ENCODE results near the gene FNDC8.
"Not testable (repeated sequence)": the region's sequence is repeated elsewhere in the genome, so short reads cannot be mapped to it uniquely, and the experiment has no call there.

The FNDC8 gene

DNA sequence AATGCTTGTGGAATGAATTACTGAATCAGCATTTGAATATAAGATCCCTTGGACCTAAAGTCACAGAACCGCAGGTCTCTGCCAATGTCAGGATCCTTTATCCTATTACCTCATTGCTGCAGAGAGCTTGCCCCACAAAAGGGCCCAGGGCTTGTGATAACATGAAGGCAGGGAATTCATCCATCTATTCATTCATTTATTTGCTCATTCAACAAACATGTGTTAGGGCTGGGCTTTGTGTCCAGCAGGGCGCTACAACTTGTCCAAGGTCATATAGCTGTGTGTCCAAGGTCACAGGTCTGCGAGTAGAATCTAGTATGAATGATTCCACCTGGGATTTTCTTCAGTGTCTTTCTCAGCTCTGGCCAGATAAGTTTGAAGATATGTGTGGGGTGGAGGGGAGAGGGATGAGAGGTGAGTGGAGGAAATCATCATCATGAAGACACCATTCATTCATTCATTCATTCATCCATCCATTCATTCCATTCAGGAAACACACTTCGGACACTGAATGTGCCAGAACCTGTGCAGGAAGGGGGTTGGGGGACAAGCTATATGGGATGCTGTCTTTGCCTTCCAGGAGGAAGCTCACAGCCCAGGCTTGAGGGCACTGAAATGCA lies 24.9 kb downstream of the FNDC8 start:
- DNase-seq, result no peak

DNA sequence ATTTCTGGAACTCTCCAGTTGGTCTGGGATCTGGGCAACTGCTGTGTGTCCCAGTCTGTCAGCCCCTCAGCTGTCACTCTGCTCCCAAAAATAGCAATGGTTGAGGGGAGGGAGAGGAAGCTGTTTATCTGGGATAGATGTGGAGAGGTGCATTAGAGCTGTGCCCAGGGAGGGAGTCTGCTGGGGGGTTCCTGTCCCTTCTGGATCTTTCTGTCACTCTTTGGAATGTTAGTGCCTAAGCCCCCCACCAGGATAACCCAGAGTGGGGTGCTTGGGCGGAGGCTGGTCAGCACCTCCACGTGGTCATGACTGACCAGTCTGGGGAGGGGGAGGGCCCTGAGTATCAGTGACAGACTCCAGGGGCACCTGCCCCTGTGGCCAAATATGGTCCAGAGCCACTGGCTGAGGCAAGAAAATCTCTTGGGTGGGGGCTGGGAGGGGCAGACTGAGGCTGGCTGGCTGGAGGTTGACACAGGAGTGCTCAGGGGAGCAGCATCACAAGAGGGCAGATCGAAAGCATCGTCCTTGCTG lies 26.0 kb downstream of the FNDC8 start, which contains the start of gene UNC45B:
UNC45B (plus strand) TSS at position 443 of the 531 bp plus-strand sequence. CDS start 447 bp downstream, outside the sequence.
- no peak for DNase-seq

DNA sequence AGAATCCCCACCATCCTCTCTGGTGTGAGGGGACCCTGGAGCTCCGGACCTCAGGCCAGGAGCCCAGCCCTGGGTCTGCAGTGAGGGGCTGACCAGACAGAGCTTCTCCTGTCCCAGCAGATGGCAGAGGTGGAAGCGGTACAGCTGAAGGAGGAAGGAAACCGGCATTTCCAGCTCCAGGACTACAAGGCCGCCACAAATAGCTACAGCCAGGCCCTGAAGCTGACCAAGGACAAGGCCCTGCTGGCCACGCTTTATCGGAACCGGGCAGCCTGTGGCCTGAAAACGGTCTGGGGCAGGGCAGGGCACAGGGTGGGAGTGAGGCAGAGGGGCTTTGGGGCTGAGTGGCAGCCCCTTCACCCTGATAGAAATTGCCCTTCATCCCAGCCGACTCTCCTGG lies 26.7 kb downstream of the FNDC8 start:
- DNase-seq, result no peak

DNA sequence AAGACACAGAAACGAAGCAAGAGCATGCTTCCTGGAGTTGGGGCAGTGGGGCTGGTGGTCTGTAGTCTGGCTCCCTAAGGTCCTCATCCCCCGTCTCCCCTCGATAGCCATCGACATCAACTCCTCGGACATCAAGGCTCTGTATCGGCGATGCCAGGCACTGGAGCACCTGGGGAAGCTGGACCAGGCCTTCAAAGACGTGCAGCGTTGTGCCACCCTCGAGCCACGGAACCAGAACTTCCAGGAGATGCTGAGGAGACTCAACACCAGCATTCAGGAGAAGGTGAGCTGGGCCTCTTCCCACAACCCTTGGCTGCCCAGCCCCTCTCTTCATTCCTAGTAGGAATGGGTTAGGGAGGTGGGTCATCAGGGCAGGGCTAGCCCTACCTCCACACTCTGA lies 28.5 kb downstream of the FNDC8 start:
- DNase-seq, result no peak

DNA sequence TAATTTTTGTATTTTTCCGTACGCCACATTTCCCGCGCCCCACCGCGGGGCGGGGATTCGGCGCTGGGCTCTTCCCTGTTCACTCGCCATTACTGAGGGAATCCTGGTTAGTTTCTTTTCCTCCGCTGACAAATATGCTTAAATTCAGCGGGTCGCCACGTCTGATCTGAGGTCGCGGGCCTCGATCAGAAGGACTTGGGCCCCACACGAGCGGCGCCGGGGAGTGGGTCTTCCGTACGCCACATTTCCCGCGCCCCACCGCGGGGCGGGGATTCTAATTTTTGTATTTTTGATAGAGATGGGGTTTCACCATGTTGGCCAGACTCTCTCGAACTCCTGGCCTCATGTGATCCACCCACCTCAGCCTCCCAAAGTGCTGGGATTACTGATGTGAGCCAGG lies 29.7 kb downstream of the FNDC8 start:
- not testable (repeated sequence) for DNase-seq

DNA sequence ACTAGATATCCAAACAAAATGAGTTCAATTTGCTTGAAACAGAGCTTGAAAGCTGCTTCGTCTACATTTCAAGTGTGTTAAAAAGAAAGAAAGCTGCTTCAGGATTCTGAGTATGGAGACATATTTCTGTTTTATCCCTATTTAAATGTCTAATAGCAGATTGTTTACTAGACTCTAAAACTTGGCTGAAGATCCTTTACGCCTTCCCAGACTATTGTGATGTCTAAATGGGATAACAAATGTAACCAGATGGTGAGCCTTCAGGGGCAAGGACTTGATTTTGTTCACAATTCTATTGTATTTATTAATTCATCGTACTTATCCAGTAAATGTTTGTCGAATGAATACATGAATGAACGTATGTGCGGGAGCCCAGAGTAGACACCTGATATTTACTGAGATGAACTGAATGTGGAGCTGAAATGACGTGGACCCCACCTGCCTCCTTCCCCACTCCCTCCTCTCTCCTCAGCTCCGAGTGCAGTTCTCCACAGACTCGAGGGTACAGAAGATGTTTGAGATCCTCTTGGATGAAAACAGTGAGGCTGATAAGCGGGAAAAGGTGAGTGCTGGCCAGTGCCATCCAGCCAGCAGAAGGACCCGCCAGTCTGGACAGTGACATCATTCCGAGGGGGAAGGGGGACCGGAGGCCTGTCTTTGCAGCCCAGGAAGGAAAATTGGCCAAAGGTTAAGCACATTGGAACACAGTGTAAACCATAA lies 31.2 kb downstream of the FNDC8 start:
- DNase-seq, result no peak

DNA sequence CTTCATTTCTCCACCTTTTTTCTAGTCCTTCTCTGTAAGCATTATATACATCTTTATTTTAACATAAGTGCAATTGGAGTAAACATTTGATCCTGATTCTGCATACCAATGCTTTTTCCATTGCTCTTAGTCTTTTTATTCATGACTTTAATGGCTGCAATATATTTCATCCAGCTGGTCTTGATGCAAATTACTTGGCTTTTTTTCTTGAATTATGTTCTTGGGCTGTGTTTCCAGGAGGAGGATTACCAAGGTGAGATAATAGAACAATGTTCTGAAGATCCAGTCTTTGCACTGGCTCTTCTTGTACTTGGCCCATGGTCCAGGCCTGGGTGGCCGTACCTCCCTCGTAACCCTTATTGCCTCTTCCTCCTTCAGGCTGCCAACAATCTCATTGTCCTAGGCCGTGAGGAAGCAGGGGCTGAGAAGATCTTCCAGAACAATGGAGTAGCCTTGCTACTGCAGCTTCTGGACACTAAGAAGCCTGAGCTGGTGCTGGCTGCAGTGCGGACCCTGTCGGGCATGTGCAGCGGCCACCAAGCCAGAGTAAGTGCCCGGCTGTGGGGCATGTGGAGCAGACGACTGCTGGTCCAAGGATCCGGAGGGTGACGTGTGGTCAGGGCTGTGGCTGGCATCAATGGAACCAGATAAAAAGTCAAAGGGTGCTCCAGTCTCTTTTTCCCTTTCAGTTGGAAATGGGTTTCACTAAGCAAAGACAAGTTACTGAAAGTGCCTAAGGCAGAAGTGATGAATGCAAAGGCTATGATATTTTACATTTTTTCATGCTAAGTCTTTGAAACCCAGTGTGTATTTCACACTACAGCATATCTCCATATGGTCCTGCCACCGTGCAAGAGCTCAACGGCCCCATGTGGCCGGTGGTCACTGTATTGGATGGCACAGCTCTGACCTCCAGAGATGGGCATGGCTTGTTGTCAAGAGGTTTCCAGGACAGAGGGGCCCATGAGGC lies 33.1 kb downstream of the FNDC8 start:
- DNase-seq, result no peak

DNA sequence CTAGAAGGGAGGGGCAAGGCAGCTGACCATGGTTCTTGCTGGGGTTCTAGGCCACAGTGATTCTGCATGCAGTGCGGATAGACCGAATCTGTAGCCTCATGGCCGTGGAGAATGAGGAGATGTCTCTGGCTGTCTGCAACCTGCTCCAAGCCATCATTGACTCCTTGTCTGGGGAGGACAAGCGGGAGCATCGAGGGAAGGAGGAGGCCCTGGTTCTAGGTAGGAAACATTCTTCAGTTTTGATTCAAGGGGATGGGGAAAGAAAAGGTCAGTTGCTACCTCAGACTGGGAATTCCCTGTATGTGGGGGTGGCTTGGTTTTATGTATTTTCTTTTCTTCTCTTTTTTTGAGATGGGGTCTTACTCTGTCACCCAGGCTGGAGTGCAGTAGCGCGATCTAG lies 33.8 kb downstream of the FNDC8 start:
- DNase-seq, result no peak

DNA sequence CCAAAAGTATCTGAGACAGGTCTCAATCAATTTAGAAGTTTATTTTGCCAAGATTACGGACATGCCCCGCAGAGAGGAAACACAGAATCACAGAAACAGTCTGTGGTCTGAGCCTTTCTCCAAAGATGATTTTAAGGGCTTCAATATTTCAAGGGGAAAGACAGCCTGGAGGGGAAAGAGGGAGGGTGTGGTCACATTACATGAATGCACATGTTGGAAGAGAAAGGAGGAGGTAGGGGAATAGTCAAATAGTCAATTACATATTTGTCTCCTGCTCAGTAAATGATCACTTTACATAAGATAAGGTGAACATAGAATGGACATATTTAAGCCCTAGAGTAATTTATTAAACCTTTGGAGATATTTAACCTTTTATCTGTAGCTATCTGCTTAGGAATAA lies 38.5 kb downstream of the FNDC8 start:
- DNase-seq, result no peak

DNA sequence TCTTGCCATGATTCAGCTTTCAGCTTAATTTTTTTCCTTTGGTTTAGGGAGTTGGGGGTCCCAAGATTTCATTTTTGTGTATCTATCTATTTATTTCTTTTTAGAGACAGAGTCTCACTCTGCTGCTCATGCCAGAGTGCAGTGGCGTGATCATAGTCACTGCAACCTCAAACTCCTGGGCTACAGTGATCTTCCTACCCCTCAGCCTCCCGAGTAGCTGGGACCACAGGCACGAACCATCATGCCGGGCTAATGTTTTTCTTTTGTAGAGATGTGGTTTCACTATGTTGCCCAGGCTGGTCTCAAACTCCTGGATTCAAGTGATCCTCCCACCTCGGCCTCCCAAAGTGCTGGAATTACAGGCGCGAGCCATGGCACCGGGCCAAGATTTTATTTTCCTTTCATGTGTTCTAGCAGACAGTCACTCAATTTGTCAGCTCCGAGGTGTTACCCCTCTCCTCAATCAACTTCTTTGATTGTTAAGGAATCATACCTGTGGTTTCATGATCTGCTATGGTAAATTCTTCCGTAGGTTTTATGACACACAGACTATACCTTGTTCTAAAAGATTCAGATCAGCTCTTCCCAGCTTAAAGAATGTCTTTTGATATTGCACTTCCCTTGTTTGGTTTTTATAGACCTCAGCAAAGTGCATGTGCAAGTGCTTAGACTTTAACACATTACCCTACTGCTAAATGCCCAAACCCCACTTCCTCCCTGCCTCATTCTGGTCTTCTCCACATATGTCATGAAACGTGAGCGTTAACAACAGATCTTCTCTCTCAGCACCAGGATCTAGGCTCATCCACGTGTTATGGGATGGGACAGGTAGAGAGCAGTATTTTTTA lies 39.2 kb downstream of the FNDC8 start:
- no peak for DNase-seq

DNA sequence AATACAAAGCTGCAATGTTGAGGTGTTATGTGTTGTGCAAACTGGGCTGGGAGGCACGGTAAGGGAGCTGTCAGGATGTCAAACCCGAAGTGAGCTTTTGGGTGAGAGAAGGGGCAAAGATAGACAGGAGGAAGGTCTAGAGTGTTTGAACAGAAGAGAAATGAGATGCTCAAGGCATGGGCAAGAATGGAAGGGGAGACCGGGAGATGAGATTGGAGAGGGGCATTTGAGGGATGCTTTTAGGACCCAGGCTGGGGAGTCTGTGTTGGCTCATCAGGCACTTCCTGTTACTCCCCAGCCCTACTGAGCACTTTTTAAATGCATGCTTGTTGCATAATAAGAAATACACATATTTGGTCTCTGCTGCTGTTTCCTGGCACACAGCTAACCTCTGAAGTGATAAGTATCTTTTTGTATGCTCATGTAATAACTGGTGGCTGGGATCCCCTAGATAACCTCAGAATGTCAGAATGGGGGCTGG lies 39.9 kb downstream of the FNDC8 start:
- DNase-seq, result peak; percentile 18

DNA sequence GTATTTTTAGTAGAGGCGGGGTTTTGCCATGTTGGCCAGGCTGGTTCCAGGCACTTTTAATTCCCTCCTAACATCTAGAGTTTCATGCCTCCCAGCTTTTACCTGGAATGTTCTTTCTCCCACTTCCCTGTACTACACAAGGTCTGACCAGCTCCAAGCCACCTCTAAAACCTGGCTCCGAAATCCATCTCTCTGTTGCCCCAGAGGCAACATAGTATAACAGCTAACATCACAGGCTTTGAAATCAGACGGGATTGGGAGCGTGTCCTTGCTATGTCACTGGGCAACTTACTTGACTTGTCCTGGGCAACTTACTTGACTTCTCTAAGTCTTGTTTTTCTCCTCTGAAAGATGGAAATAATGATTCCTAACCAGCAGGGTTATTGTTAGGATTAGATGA lies 41.3 kb downstream of the FNDC8 start:
- DNase-seq, result no peak

DNA sequence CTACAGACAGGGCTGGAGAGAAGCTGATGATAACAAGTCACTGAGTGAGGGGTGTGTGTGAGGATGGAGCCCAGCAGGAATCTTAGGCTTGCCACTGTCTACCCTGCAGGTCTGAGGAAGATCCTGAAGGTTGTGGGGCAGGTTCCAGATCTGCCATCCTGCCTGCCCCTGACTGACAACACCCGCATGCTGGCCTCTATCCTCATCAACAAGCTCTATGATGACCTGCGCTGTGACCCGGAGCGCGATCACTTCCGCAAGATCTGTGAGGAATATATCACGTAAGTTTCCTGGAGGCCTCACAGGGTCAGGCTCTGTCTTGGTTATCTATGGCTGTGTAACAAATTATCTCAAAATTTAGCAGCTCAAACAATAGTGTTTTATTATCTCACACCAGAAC lies 42.5 kb downstream of the FNDC8 start:
- DNase-seq, result no peak

DNA sequence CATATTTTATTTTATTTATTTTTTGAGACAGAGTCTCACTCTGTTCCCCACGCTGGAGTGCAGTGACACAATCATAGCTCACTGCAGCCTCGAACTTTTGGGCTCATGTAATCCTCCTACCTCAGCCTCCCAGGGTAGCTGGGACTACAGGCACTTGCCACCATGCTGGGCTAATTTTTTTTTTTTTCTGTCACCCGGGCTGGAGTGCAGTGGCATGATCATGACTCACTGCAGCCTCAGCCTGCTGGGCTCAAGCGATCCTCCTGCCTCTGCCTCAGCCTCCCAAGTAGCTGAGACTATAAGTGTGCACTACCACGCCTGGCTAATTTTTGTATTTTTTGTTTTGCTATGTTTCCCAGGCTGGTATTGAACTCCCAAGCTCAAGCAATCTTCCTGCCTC lies 43.3 kb downstream of the FNDC8 start:
- DNase-seq, result no peak

DNA sequence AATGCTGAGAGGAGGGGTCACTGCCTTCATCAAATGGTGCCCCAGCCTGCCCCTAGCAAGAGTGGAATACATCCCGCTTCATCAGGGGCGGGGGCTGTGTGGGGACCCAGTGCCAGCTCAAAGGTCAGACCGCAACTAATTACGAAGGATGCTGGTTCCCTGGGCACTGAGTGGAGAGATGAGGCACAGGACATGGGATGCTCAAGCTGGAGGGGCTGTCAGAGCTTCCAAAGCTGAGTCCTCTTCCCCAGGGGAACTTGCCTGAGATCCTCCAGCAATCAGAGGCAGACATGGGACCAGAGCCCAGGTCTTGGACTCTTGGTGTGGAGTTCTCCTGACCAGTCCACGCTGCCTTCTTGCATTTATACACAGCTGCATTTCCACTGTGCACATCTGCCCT lies 45.1 kb downstream of the FNDC8 start:
- no peak for DNase-seq

DNA sequence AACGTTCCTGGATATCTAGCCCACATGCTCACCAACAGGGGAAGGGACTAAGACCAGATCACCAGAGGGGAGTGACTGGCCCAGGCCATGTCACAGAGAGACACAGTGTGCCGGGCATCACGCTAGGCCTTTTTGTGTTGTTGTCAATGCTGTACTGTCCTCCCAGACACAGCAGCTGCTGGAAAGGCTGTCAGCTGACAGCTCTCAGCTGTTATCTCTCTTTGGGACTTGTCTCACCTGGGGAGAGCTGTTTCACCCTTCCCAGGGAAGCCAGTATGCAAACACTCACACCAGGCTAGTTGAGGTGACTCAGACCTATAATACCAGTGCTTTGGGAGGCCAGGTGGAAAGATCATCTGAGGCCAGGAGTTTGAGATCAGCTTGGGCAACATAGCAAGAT lies 45.6 kb downstream of the FNDC8 start:
- DNase-seq, result no peak

DNA sequence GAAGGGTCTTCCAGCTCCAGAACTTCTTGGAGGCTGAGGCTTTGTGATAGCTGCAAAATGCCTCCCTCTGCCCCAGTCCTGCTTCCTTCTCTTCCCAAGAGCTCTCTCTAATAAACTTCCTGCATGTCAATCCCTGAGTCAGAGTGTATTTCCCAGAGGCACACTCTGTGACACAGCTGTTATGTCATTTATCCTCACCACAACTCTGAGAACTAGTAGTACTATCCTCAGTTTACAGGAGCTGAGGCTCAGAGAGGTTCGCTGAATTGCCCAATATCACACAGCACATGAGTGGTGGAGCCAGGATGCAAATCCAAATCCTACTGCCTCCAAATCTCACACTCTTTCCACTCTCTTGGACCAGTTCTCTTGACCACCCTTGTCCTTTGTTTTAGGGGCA lies 46.3 kb downstream of the FNDC8 start:
- DNase-seq, result no peak

DNA sequence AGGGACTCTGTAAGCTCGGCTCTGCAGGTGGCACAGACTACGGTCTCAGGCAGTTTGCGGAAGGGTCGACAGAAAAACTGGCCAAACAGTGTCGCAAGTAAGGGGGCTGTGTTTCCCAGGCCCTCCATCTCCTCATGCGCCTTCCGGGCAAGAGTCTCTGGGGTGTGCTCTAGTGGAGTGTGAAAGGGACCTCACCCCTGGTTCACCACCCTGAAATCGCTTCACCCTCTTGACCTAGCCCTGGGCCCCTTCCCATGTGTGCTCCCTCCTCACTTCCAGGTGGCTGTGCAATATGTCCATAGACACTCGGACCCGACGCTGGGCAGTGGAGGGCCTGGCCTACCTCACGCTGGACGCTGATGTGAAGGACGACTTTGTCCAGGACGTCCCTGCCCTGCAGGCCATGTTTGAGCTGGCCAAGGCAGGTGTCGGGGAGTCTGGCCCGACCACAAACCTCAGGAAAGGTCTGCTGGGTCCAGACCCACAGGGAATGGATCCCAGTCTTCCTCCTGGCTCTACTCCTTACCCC lies 48.5 kb downstream of the FNDC8 start:
- no peak for DNase-seq

DNA sequence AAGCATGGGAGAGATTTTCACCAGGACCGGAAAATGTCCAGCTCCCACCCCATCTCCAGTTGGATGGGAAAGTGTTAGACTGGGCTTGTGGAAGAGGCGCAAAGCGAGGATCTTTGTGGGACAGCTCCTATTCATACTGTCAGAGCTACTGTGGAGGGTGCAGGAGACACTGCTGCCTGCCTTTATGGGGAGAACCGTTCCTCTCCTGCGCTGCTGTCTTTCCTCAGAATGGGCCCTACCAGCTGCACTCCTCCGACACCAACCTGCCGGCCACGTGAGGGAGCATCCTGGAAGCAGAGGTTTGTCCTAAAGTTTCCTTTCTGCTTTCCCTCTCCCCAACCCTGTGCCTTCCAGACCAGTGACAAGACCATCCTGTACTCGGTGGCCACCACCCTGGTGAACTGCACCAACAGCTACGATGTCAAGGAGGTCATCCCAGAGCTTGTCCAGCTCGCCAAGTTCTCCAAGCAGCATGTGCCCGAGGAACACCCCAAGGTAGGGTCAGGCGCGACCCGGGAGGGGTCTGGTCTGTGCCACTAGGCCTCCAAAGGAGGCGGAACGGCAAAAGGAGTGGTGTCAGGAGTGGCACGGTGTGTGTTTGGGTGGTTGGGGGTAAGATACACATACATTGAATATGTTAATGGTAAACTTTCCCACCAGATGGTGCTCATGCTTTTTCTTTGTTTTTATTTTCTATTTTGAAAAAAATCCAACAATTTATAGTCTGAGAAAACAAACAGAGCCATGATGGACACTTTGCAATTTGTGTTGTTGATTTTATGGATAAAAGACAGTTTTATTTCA lies 49.8 kb downstream of the FNDC8 start:
- no peak for DNase-seq

DNA sequence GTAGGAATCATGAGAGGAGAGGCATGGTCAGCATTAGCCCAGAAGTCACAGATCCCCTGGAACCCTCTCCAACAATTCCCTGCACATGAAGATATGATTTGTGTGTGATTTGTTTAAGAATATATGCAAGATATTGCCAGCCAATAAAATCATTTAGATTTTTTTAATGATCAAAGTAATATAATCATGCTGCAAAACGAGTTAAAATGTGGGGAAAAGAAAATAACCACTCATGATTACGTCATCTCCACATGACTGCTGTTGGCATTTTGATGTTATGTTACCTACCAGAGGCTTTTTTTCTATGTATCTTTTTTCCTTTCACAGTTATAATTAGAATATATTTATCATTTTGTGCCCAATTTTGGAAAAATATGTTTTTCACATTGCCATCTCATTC lies 50.4 kb downstream of the FNDC8 start:
- DNase-seq, result no peak

DNA sequence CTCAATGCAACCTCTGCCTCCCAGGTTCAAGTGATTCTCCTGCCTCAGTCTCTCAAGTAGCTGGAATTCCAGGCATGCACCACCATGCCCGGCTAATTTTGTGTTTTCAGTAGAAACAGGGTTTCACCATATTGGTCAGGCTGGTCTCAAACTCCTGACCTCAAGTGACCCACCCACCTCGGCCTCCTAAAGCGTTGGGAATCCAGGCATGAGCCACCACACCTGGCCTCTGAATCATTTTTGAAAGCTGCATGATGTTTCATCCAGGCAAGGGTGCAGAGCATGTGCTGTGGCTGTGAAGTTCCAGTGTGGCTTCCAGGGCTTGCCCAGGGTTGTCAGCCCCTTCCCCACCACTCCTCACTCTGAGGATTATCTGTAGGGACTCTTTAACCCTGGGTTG lies 50.9 kb downstream of the FNDC8 start:
- not testable (repeated sequence) for DNase-seq

All from NCI-H226 (cell line).